ENCODE data around the gene ZBTB7B.

DNA sequence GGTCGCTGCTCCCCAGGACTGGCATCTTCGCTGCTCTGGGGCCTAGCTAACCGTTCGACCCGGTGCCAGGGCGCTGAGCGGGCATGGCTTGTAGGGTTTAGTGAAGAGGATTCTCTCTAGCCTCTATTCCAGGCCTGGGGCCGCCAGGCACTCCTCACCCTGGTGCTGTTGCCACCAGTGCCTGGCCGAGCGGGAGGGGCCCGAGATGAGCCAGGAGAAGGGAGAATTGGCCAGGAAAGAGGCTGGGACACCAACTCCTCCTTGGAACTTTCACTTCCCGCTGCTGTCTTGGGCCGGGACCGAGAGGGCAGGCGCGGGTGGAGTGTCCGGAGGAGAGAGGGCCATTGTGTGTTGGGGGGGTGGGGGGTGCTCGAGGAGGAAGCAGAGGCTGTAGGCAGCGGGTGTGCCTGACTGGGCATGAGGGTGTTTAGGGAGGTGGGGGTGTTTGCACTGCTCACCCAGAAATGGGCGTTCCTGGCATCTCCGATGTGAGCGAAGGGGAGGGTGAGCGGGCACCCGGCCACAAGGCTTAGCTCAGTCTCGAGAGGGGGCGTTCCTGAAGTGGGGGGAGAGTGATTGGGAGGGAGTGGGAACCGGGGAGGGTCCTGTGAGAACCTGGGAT lies 49.3 kb downstream of the ZBTB7B start:
- TF ChIP-seq, protein P1, sequence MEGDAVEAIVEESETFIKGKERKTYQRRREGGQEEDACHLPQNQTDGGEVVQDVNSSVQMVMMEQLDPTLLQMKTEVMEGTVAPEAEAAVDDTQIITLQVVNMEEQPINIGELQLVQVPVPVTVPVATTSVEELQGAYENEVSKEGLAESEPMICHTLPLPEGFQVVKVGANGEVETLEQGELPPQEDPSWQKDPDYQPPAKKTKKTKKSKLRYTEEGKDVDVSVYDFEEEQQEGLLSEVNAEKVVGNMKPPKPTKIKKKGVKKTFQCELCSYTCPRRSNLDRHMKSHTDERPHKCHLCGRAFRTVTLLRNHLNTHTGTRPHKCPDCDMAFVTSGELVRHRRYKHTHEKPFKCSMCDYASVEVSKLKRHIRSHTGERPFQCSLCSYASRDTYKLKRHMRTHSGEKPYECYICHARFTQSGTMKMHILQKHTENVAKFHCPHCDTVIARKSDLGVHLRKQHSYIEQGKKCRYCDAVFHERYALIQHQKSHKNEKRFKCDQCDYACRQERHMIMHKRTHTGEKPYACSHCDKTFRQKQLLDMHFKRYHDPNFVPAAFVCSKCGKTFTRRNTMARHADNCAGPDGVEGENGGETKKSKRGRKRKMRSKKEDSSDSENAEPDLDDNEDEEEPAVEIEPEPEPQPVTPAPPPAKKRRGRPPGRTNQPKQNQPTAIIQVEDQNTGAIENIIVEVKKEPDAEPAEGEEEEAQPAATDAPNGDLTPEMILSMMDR (IDR thresholded peaks at IDR 0.05) = no peak
- no peak for TF ChIP-seq POLR2A (IDR thresholded peaks at IDR 0.05)

All from esophagus squamous epithelium (tissue), 4 donors.